ENCODE results near the gene ZSCAN31.
"Not testable (repeated sequence)": the region's sequence is repeated elsewhere in the genome, so short reads cannot be mapped to it uniquely, and the experiment has no call there.

Gene ZSCAN31

GRCh38 chr6:28351493-28351925 lies 15.6 kb upstream of the ZSCAN31 start:
- no peak for DNase-seq

- no peak for DNase-seq
Measured at GRCh38 chr6:28351087-28351486, 15.1 kb upstream of the ZSCAN31 start.

GRCh38 chr6:28349892-28350737 lies 14.2 kb upstream of the ZSCAN31 start, which contains the start of gene ZKSCAN3:
ZKSCAN3 (plus strand) TSS chr6:28349947; CDS start chr6:28359587, 9,640 bp downstream.
- DNase-seq = peak; percentile 89 to 90

GRCh38 chr6:28349344-28349891 lies 13.5 kb upstream of the ZSCAN31 start:
- DNase-seq = peak in 1 of 2 experiments; percentile 47

GRCh38 chr6:28347119-28347518 lies 11.2 kb upstream of the ZSCAN31 start:
- no peak for DNase-seq

GRCh38 chr6:28345201-28345600 lies 9.3 kb upstream of the ZSCAN31 start:
- no peak for DNase-seq

GRCh38 chr6:28343898-28344677 lies 8.1 kb upstream of the ZSCAN31 start:
- DNase-seq = no peak

GRCh38 chr6:28340310-28341095 lies 4.6 kb upstream of the ZSCAN31 start:
- DNase-seq = no peak

GRCh38 chr6:28337121-28337520 lies 1.2 kb upstream of the ZSCAN31 start:
- peak in 1 of 2 experiments; percentile 19 for DNase-seq

- peak; percentile 96 to 98 for DNase-seq
Measured at GRCh38 chr6:28336284-28337120, 554 bp upstream of the ZSCAN31 start.

GRCh38 chr6:28335040-28335563 lies 846 bp downstream of the ZSCAN31 start:
- no peak for DNase-seq

GRCh38 chr6:28334286-28335039 lies 1.5 kb downstream of the ZSCAN31 start:
- no peak for DNase-seq

GRCh38 chr6:28333599-28334018 lies 2.3 kb downstream of the ZSCAN31 start:
- DNase-seq = no peak

- no peak for DNase-seq
Measured at GRCh38 chr6:28333047-28333446, 2.9 kb downstream of the ZSCAN31 start.

- no peak for DNase-seq
Measured at GRCh38 chr6:28330041-28330440, 5.9 kb downstream of the ZSCAN31 start.

GRCh38 chr6:28326371-28326948 lies 9.5 kb downstream of the ZSCAN31 start:
- DNase-seq = no peak

GRCh38 chr6:28323813-28324424 lies 12.0 kb downstream of the ZSCAN31 start:
- no peak for DNase-seq

- no peak for DNase-seq
Measured at GRCh38 chr6:28322661-28323060, 13.3 kb downstream of the ZSCAN31 start.

GRCh38 chr6:28317866-28318265 lies 18.1 kb downstream of the ZSCAN31 start:
- DNase-seq = not testable (repeated sequence)

- DNase-seq = no peak
Measured at GRCh38 chr6:28315628-28316027, 20.3 kb downstream of the ZSCAN31 start.

Data from AML-193 (cell line).